PC-3 (cell line): Measurements from ENCODE around the gene KDM4C.

Source experiments
- CTCF ChIP-seq: fragments of 300-600 bp; sonication (generic); conservative IDR thresholded peaks from 2 replicates; pipeline ENCODE4 v1.5.1; 2017; ENCODE audit warnings: antibody characterized with exemption, low read depth, mild to moderate bottlenecking, low read length
- EZH2 ChIP-seq: fragments of 300-600 bp; sonication (generic); IDR thresholded peaks from one replicate; pipeline ENCODE4 v1.6.1; 2017; ENCODE audit warnings: antibody characterized with exemption, mild to moderate bottlenecking, low read length; ENCODE audit not compliant: unreplicated experiment
- EZH2phosphoT487 ChIP-seq: fragments of 300-600 bp; sonication (generic); IDR thresholded peaks from 2 replicates; pipeline ENCODE4 v1.6.1; 2018; ENCODE audit warnings: mild to moderate bottlenecking, antibody characterized with exemption, low read length, borderline replicate concordance

DNA sequence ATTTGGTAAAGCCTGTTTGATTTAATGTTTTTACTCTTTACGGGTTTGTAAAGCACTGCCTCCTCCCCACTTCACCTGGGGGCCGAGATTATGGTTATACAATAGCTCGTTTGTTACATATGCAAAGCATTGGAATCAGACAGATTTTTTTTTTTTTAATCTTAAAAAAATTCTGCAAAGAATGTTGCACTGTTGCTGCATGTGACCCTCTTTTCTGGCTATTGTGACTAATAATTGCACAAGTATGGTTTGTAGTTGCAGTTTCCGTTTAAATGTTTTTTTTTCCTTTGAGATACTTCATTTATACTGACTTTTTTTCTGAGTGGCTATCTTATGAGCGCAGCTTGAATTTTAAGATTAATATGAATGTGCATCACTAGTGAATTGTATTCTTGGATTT lies 165.3 kb downstream of the KDM4C start:
- TF ChIP-seq CTCF: no peak
- TF ChIP-seq EZH2phosphoT487: no peak
- TF ChIP-seq EZH2: no peak
